Mammary epithelial cell (primary cell): ENCODE results near the gene GSC2.

Experiments
- EZH2 ChIP-seq: IDR thresholded peaks from 2 replicates; pipeline ENCODE4 v1.6.1; 2012; ENCODE audit warnings: low read length, inconsistent platforms, borderline replicate concordance
- TF ChIP-seq, protein P1 (sequence below), 2 donors: IDR thresholded peaks in 1 of 2; conservative IDR thresholded peaks in 1 of 2; 2 replicates each; pipeline ENCODE4 v1.5.1; 2011 to 2012; ENCODE audit warnings: inconsistent platforms in 2 of 2, low read length in 2 of 2, mild to moderate bottlenecking in 2 of 2, control low read depth in 1 of 2, low read depth in 1 of 2; ENCODE audit not compliant: insufficient read depth in 1 of 2; ENCODE audit errors: extremely low read depth in 1 of 2

DNA sequence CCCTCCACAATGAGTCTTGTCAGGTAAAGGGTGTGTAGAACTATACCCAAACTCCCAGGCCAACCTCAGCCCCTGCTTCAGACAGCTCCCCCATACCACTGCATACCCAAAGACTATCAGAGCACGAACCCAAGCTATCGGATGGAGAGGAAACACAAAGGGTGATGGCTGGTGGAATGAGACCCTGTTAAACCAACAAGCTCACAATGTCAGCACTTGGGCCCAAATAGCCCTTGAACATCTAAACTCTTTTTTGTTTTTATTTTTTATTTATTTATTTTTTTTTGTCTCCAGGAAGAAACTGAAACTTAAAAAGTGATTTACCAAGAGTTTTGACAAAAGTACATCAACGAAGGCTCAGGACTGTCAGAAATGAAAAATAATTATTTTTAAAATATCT lies 38.5 kb downstream of the GSC2 start:
- TF ChIP-seq, protein P1, sequence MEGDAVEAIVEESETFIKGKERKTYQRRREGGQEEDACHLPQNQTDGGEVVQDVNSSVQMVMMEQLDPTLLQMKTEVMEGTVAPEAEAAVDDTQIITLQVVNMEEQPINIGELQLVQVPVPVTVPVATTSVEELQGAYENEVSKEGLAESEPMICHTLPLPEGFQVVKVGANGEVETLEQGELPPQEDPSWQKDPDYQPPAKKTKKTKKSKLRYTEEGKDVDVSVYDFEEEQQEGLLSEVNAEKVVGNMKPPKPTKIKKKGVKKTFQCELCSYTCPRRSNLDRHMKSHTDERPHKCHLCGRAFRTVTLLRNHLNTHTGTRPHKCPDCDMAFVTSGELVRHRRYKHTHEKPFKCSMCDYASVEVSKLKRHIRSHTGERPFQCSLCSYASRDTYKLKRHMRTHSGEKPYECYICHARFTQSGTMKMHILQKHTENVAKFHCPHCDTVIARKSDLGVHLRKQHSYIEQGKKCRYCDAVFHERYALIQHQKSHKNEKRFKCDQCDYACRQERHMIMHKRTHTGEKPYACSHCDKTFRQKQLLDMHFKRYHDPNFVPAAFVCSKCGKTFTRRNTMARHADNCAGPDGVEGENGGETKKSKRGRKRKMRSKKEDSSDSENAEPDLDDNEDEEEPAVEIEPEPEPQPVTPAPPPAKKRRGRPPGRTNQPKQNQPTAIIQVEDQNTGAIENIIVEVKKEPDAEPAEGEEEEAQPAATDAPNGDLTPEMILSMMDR (conservative IDR thresholded peaks at IDR 0.05 in 1 of 2, IDR thresholded peaks at IDR 0.05 in 1 of 2; ENCODE audit: extremely low read depth in 1 of 2, insufficient read depth in 1 of 2, low read depth in 1 of 2, low read length in 2 of 2): no peak
- no peak for TF ChIP-seq EZH2
